ENCODE measurements around the gene HNRNPA3. TPM values are rescaled to one million over a fixed set of nuclear protein-coding genes. Genes with fewer than 3 reads are reported as not detected.
"Not testable (repeated sequence)": the region's sequence is repeated elsewhere in the genome, so short reads cannot be mapped to it uniquely, and the experiment has no call there.

The HNRNPA3 gene
- total RNA-seq, 1 donor from 2014 or later, result 107 TPM

GRCh38 chr2:177192788-177193187 is 19.8 kb upstream of the HNRNPA3 start:
- Mint-ChIP-seq H3K27ac (no peak overlapping the region), H3K4me1 (peaks cover 3% of the 10 kb centered on the region), H3K9me3 (no peaks in the 10 kb centered on the region), H3K27me3 (ENCODE audit: insufficient read depth, low read depth) (peaks cover 2% of the 10 kb centered on the region), H3K36me3 (no peaks in the 10 kb centered on the region), H3K4me3 (no peak overlapping the region)
- TF ChIP-seq CTCF (IDR thresholded peaks at IDR 0.05) (no peak), EZH2 (IDR thresholded peaks at IDR 0.05) (no peak), EZH2phosphoT487 (IDR thresholded peaks at IDR 0.05) (no peak)
- Histone ChIP-seq H3F3A (ENCODE audit: low read depth) (no peaks in the 10 kb centered on the region), H3K4me2 (no peak overlapping the region), H4K20me1 (ENCODE audit: low read depth) (no peaks in the 10 kb centered on the region), H3K27me3 (no peaks in the 10 kb centered on the region), H3K79me2 (ENCODE audit: low read depth) (no peaks in the 10 kb centered on the region), H3K9me3 (ENCODE audit: low read depth) (no peaks in the 10 kb centered on the region), H2AFZ (replicated peaks) (no peak overlapping the region), H3K4me1 (no peaks in the 10 kb centered on the region), H3K9ac (no peak overlapping the region), H3K36me3 (no peaks in the 10 kb centered on the region), H3K4me3 (no peak overlapping the region), H3K27ac (no peak overlapping the region)
- DNase-seq (ENCODE audit: low spot score), result no peak

- DNase-seq (ENCODE audit: low spot score), result no peak
- Histone ChIP-seq H4K20me1 (ENCODE audit: low read depth) (no peaks in the 10 kb centered on the region), H3K4me1 (no peaks in the 10 kb centered on the region), H3K27ac (no peak overlapping the region), H3F3A (ENCODE audit: low read depth) (no peaks in the 10 kb centered on the region), H3K4me3 (no peak overlapping the region), H3K4me2 (no peak overlapping the region), H3K79me2 (ENCODE audit: low read depth) (no peaks in the 10 kb centered on the region), H3K27me3 (no peaks in the 10 kb centered on the region), H3K9me3 (ENCODE audit: low read depth) (no peaks in the 10 kb centered on the region), H2AFZ (replicated peaks) (no peak overlapping the region), H3K36me3 (no peaks in the 10 kb centered on the region), H3K9ac (no peak overlapping the region)
- no peak overlapping the region for H3K4me3 Mint-ChIP-seq
- TF ChIP-seq EZH2 (IDR thresholded peaks at IDR 0.05), result no peak
- no peak for TF ChIP-seq CTCF (IDR thresholded peaks at IDR 0.05)
- no peak for TF ChIP-seq EZH2phosphoT487 (IDR thresholded peaks at IDR 0.05)
- peaks cover 2% of the 10 kb centered on the region for H3K27me3 Mint-ChIP-seq (ENCODE audit: insufficient read depth, low read depth)
- no peaks in the 10 kb centered on the region for H3K9me3 Mint-ChIP-seq
- no peaks in the 10 kb centered on the region for H3K36me3 Mint-ChIP-seq
- no peaks in the 10 kb centered on the region for H3K4me1 Mint-ChIP-seq
- H3K27ac Mint-ChIP-seq, result no peak overlapping the region
These were observed 19.4 kb upstream of the HNRNPA3 start for GRCh38 chr2:177193240-177193639.

GRCh38 chr2:177195194-177195593 is 17.4 kb upstream of the HNRNPA3 start:
- DNase-seq (ENCODE audit: low spot score), result no peak
- H3K27ac Mint-ChIP-seq, result no peak overlapping the region
- no peak overlapping the region for H3K4me3 ChIP-seq

GRCh38 chr2:177200419-177200818 is 12.2 kb upstream of the HNRNPA3 start:
- H3K9me3 ChIP-seq (ENCODE audit: low read depth); H3K36me3 Mint-ChIP-seq; H3K27ac Mint-ChIP-seq: not testable (repeated sequence)

More at GRCh38 chr2:177195194-177195593, 17.4 kb upstream of the HNRNPA3 start:
- H3K36me3 Mint-ChIP-seq, result no peaks in the 10 kb centered on the region
- Histone ChIP-seq H3K4me1 (no peaks in the 10 kb centered on the region), H3K27ac (no peak overlapping the region), H3K36me3 (no peaks in the 10 kb centered on the region), H3K9me3 (ENCODE audit: low read depth) (no peaks in the 10 kb centered on the region), H3F3A (ENCODE audit: low read depth) (no peaks in the 10 kb centered on the region), H3K4me2 (no peak overlapping the region), H3K27me3 (no peaks in the 10 kb centered on the region), H3K79me2 (ENCODE audit: low read depth) (no peaks in the 10 kb centered on the region), H2AFZ (replicated peaks) (no peak overlapping the region), H3K9ac (no peak overlapping the region), H4K20me1 (ENCODE audit: low read depth) (no peaks in the 10 kb centered on the region)
- no peaks in the 10 kb centered on the region for H3K4me1 Mint-ChIP-seq
- no peak for TF ChIP-seq EZH2phosphoT487 (IDR thresholded peaks at IDR 0.05)
- no peaks in the 10 kb centered on the region for H3K9me3 Mint-ChIP-seq
- peaks cover 2% of the 10 kb centered on the region for H3K27me3 Mint-ChIP-seq (ENCODE audit: insufficient read depth, low read depth)
- no peak overlapping the region for H3K4me3 Mint-ChIP-seq

More at GRCh38 chr2:177200419-177200818, 12.2 kb upstream of the HNRNPA3 start:
- H3K36me3 ChIP-seq; H4K20me1 ChIP-seq (ENCODE audit: low read depth); H3K9me3 Mint-ChIP-seq; H3K27me3 Mint-ChIP-seq (ENCODE audit: insufficient read depth, low read depth); DNase-seq (ENCODE audit: low spot score); H3K79me2 ChIP-seq (ENCODE audit: low read depth); H2AFZ ChIP-seq (replicated peaks); H3K27ac ChIP-seq; H3K4me3 ChIP-seq; H3K27me3 ChIP-seq; H3F3A ChIP-seq (ENCODE audit: low read depth); H3K4me3 Mint-ChIP-seq; H3K4me2 ChIP-seq; H3K9ac ChIP-seq: not testable (repeated sequence)
- peaks cover 11% of the 10 kb centered on the region for H3K4me1 Mint-ChIP-seq
- H3K4me1 ChIP-seq, result peaks cover 10% of the 10 kb centered on the region
